HUES64 (cell line): ENCODE measurements around the gene HSPA1A.
"Not testable (repeated sequence)": the region's sequence is repeated elsewhere in the genome, so short reads cannot be mapped to it uniquely, and the experiment has no call there.

Source experiments
- H3K27ac ChIP-seq: 2 replicates; pipeline ENCODE4 v1.7.0; 2013; ENCODE audit warnings: low read depth, low read length, inconsistent platforms
- H3K27me3 ChIP-seq: 2 replicates; pipeline ENCODE4 v1.6.1; 2013; ENCODE audit warnings: mild to moderate bottlenecking, low read length; ENCODE audit not compliant: insufficient read depth
- H3K36me3 ChIP-seq: 2 replicates; pipeline ENCODE4 v1.6.1; 2013; ENCODE audit warnings: mild to moderate bottlenecking, low read length; ENCODE audit not compliant: insufficient read depth
- H3K4me1 ChIP-seq: 2 replicates; pipeline ENCODE4 v1.6.1; 2013; ENCODE audit warnings: mild to moderate bottlenecking, low read length, moderate library complexity; ENCODE audit not compliant: insufficient read depth
- H3K4me3 ChIP-seq: 2 replicates; pipeline ENCODE4 v1.5.1; 2013; ENCODE audit warnings: mild to moderate bottlenecking, low read length, moderate library complexity
- H3K9ac ChIP-seq: 2 replicates; pipeline ENCODE4 v1.6.1; 2013; ENCODE audit warnings: mild to moderate bottlenecking, low read depth, low read length
- H3K9me3 ChIP-seq: 2 replicates; pipeline ENCODE4 v1.6.1; 2013; ENCODE audit warnings: low read depth, low read length; ENCODE audit not compliant: insufficient read depth
- WGBS: fragments of 150-250, 120-280 bp; methylation state at CpG from one replicate; pipeline ENCODE4 v1.1.7; 2013; ENCODE audit warnings: missing lambda C conversion rate; 5-methylcytosine and 5-hydroxymethylcytosine counted together

The HSPA1A gene

GRCh38 chr6:31782126-31782855 lies 33.1 kb upstream of the HSPA1A start:
- no peak overlapping the region for H3K27ac ChIP-seq
- H3K9me3 ChIP-seq: no peaks in the 10 kb centered on the region
- no peak overlapping the region for H3K4me3 ChIP-seq
- H3K4me1 ChIP-seq: no peaks in the 10 kb centered on the region
- no peak overlapping the region for H3K9ac ChIP-seq
- H3K27me3 ChIP-seq: no peaks in the 10 kb centered on the region
- 96% methylated on average over 32 of the region's 32 CpGs for WGBS
- peaks cover 91% of the 10 kb centered on the region for H3K36me3 ChIP-seq

- H3K4me1 ChIP-seq: no peaks in the 10 kb centered on the region
- H3K27ac ChIP-seq: no peak overlapping the region
- H3K4me3 ChIP-seq: no peak overlapping the region
- H3K27me3 ChIP-seq: no peaks in the 10 kb centered on the region
- H3K36me3 ChIP-seq: peaks cover 86% of the 10 kb centered on the region
- H3K9me3 ChIP-seq: no peaks in the 10 kb centered on the region
- 95% methylated on average over 15 of the region's 15 CpGs for WGBS
- no peak overlapping the region for H3K9ac ChIP-seq
These were observed 31.0 kb upstream of the HSPA1A start for GRCh38 chr6:31784098-31784925.

- 96% methylated on average over 11 of the region's 11 CpGs for WGBS
- Histone ChIP-seq H3K27me3 (no peaks in the 10 kb centered on the region), H3K4me3 (no peak overlapping the region), H3K9ac (no peak overlapping the region), H3K27ac (no peak overlapping the region), H3K36me3 (peaks cover 82% of the 10 kb centered on the region), H3K4me1 (no peaks in the 10 kb centered on the region), H3K9me3 (no peaks in the 10 kb centered on the region)
These were observed 29.9 kb upstream of the HSPA1A start for GRCh38 chr6:31785475-31785874.

- Histone ChIP-seq H3K4me3 (no peak overlapping the region), H3K9me3 (no peaks in the 10 kb centered on the region), H3K27ac (no peak overlapping the region), H3K36me3 (peaks cover 53% of the 10 kb centered on the region), H3K9ac (no peak overlapping the region), H3K4me1 (0 out of 2 replicates have a peak, but pooled peaks cover 5% of the 10 kb centered on the region), H3K27me3 (no peaks in the 10 kb centered on the region)
- WGBS: 82% methylated on average over 12 of the region's 12 CpGs
These were observed 23.8 kb upstream of the HSPA1A start for GRCh38 chr6:31791324-31792089.

- Histone ChIP-seq H3K4me3 (no peak overlapping the region), H3K27ac (no peak overlapping the region), H3K36me3 (peaks cover 53% of the 10 kb centered on the region), H3K27me3 (no peaks in the 10 kb centered on the region), H3K9me3 (no peaks in the 10 kb centered on the region), H3K9ac (no peak overlapping the region), H3K4me1 (0 out of 2 replicates have a peak, but pooled peaks cover 5% of the 10 kb centered on the region)
- WGBS: 100% methylated on average over 2 of the region's 3 CpGs
These were observed 23.3 kb upstream of the HSPA1A start for GRCh38 chr6:31792090-31792374.

GRCh38 chr6:31792761-31793171 lies 22.6 kb upstream of the HSPA1A start:
- peaks cover 54% of the 10 kb centered on the region for H3K36me3 ChIP-seq
- H3K9me3 ChIP-seq: no peaks in the 10 kb centered on the region
- H3K27ac ChIP-seq: no peak overlapping the region
- H3K27me3 ChIP-seq: no peaks in the 10 kb centered on the region
- WGBS: 96% methylated on average over 12 of the region's 12 CpGs
- no peak overlapping the region for H3K9ac ChIP-seq
- H3K4me3 ChIP-seq: no peak overlapping the region
- 0 out of 2 replicates have a peak, but pooled peaks cover 5% of the 10 kb centered on the region for H3K4me1 ChIP-seq

GRCh38 chr6:31793927-31794245 lies 21.5 kb upstream of the HSPA1A start:
- H3K9ac ChIP-seq: peak overlapping the region; percentile 98; the same call in 1 of the 2 replicates
- H3K9me3 ChIP-seq, H3K4me1 ChIP-seq, H3K27ac ChIP-seq, H3K27me3 ChIP-seq: not testable (repeated sequence)
- H3K36me3 ChIP-seq: peaks cover 60% of the 10 kb centered on the region
- 93% methylated on average over 6 of the region's 6 CpGs for WGBS
- peak overlapping the region; percentile 96 for H3K4me3 ChIP-seq

GRCh38 chr6:31794294-31794865 lies 21.0 kb upstream of the HSPA1A start:
- Histone ChIP-seq H3K27me3 (no peaks in the 10 kb centered on the region), H3K36me3 (peaks cover 58% of the 10 kb centered on the region), H3K9ac (peak overlapping the region; percentile 98), H3K27ac (peak overlapping the region; percentile 94; the same call in 1 of the 2 replicates), H3K4me3 (peak overlapping the region; percentile 96), H3K4me1 (0 out of 2 replicates have a peak, but pooled peaks cover 5% of the 10 kb centered on the region), H3K9me3 (no peaks in the 10 kb centered on the region)
- WGBS: 13% methylated on average over 7 of the region's 7 CpGs

- peak overlapping the region; percentile 94 for H3K27ac ChIP-seq
- 1% methylated on average over 39 of the region's 44 CpGs for WGBS
- H3K36me3 ChIP-seq: peaks cover 55% of the 10 kb centered on the region
- peak overlapping the region; percentile 96 for H3K4me3 ChIP-seq
- no peaks in the 10 kb centered on the region for H3K9me3 ChIP-seq
- peak overlapping the region; percentile 98 for H3K9ac ChIP-seq
- H3K4me1 ChIP-seq: 0 out of 2 replicates have a peak, but pooled peaks cover 5% of the 10 kb centered on the region
- H3K27me3 ChIP-seq: no peaks in the 10 kb centered on the region
These were observed 20.3 kb upstream of the HSPA1A start for GRCh38 chr6:31794866-31795615.

GRCh38 chr6:31795616-31796298 lies 19.6 kb upstream of the HSPA1A start, which contains the start of gene VARS1:
Gene VARS1, minus strand, starts transcription at chr6:31795752. Its CDS starts 535 bp downstream, at chr6:31795217.
- 2% methylated on average over 75 of the region's 75 CpGs for WGBS
- H3K27ac ChIP-seq: peak within 1 kb of the TSS; percentile 94
- H3K27me3 ChIP-seq: no peaks in the 10 kb centered on the region
- H3K9me3 ChIP-seq: no peaks in the 10 kb centered on the region
- peak within 1 kb of the TSS; percentile 98 for H3K9ac ChIP-seq
- peak within 1 kb of the TSS; percentile 96 for H3K4me3 ChIP-seq
- H3K36me3 ChIP-seq: peaks cover 49% of the 10 kb centered on the region
- 0 out of 2 replicates have a peak, but pooled peaks cover 5% of the 10 kb centered on the region for H3K4me1 ChIP-seq
